Endothelial cell of umbilical vein (primary cell): ENCODE results near the gene RGS17. TPM values are rescaled to one million over a fixed set of nuclear protein-coding genes. Genes with fewer than 3 reads are reported as not detected.

ENCODE experiments used
- BruUV-seq: library from RNA; stranded (reverse); fragments of 400-500 nt; replicated peaks from 2 replicates; lab custom pipeline; 2021; lab: Mats Ljungman, UMichigan
- CTCF ChIA-PET: fragments of 300-600, 350-600 bp; sonication (Branson Sonifier 250); formaldehyde crosslinking; loops from one replicate; lab custom pipeline; 2021; ENCODE audit warnings: antibody characterized with exemption, inconsistent platforms; lab: Charles Lee
- POLR2A ChIA-PET: fragments of 300-600, 350-600 bp; sonication (Branson Sonifier 250); formaldehyde crosslinking; loops from one replicate; lab custom pipeline; 2021; ENCODE audit warnings: antibody characterized with exemption, inconsistent platforms; lab: Charles Lee
- DNase-seq: peaks from one replicate; pipeline ENCODE4 v3.0.0-alpha.2; 2011; ENCODE audit warnings: low read depth, low spot score
- FAIRE-seq: peaks from 2 replicates; lab custom pipeline; 2011; peaks lifted over from hg19 to GRCh38; lab: Jason Lieb, UNC
- H2AFZ ChIP-seq: 2 replicates; pipeline ENCODE4 v1.6.0; 2012; ENCODE audit warnings: low read depth, low read length, control low read depth, inconsistent platforms
- H3K27ac ChIP-seq: 2 replicates; pipeline ENCODE4 v1.5.1; 2011; ENCODE audit warnings: low read depth, mild to moderate bottlenecking, control low read depth, low read length, moderate library complexity; ENCODE audit not compliant: insufficient read depth
- H3K27me3 ChIP-seq, 2 experiments: 2 replicates each; pipeline versions ENCODE4 v1.6.0 to v1.6.1; 2011; ENCODE audit warnings: low read length in 2 of 2, mixed read lengths in 1 of 2; ENCODE audit not compliant: control insufficient read depth in 2 of 2, insufficient read depth in 2 of 2
- H3K36me3 ChIP-seq, 2 experiments: 2 replicates in 1 of 2; 3 replicates in 1 of 2; pipeline ENCODE4 v1.5.1; 2011; ENCODE audit warnings: low read length in 2 of 2, mild to moderate bottlenecking in 1 of 2, moderate library complexity in 1 of 2; ENCODE audit not compliant: control insufficient read depth in 2 of 2, insufficient read depth in 2 of 2; ENCODE audit errors: extremely low read depth in 1 of 2
- H3K4me1 ChIP-seq: 3 replicates; pipeline ENCODE4 v1.5.1; 2011; ENCODE audit warnings: mild to moderate bottlenecking, low read length; ENCODE audit not compliant: control insufficient read depth, insufficient read depth; ENCODE audit errors: extremely low read depth
- H3K4me2 ChIP-seq: 2 replicates; pipeline ENCODE4 v1.6.1; 2011; ENCODE audit warnings: low read length, control low read depth, mixed read lengths; ENCODE audit not compliant: insufficient read depth
- H3K4me3 ChIP-seq, 3 experiments: fragments of 200-600 bp in 1 of 3; sonication (generic), shearing (Covaris generic) in 1 of 3; replicated peaks in 1 of 3; 2 replicates each; pipeline ENCODE4 v1.5.1; 2011 to 2016; ENCODE audit warnings: control low read depth in 3 of 3, low read length in 3 of 3, mild to moderate bottlenecking in 2 of 3, inconsistent platforms in 1 of 3, low read depth in 1 of 3, moderate library complexity in 1 of 3; ENCODE audit not compliant: insufficient read depth in 1 of 3
- H3K79me2 ChIP-seq: 2 replicates; pipeline ENCODE4 v1.6.0; 2012; ENCODE audit warnings: low read length, inconsistent platforms; ENCODE audit not compliant: control insufficient read depth, insufficient read depth
- H3K9ac ChIP-seq: replicated peaks from 2 replicates; pipeline ENCODE3; 2011; ENCODE audit warnings: low read length, control low read depth; ENCODE audit not compliant: insufficient read depth; ENCODE audit errors: extremely low read depth
- H3K9me1 ChIP-seq: replicated peaks from 3 replicates; pipeline ENCODE4 v1.6.0; 2011; ENCODE audit warnings: mild to moderate bottlenecking, low read length; ENCODE audit not compliant: control insufficient read depth, insufficient read depth; ENCODE audit errors: extremely low read depth
- H3K9me3 ChIP-seq: replicated peaks from 2 replicates; pipeline ENCODE4 v1.5.1; 2012; ENCODE audit warnings: low read length, inconsistent platforms; ENCODE audit not compliant: control insufficient read depth, insufficient read depth
- H4K20me1 ChIP-seq: replicated peaks from 2 replicates; pipeline ENCODE3; 2011; ENCODE audit warnings: mild to moderate bottlenecking, low read length; ENCODE audit not compliant: control insufficient read depth, insufficient read depth; ENCODE audit errors: extremely low read depth
- EZH2 ChIP-seq: IDR thresholded peaks from 2 replicates; pipeline ENCODE4 v1.6.1; 2012; ENCODE audit warnings: borderline replicate concordance, low read depth, mild to moderate bottlenecking, moderate library complexity, low read length, inconsistent platforms; ENCODE audit not compliant: severe bottlenecking
- FOS ChIP-seq: IDR thresholded peaks from 2 replicates; pipeline ENCODE4 v1.6.1; 2011; ENCODE audit warnings: mild to moderate bottlenecking, low read length, moderate library complexity, borderline replicate concordance; ENCODE audit not compliant: insufficient read depth
- GATA2 ChIP-seq: IDR thresholded peaks from 2 replicates; pipeline ENCODE4 v1.7.0; 2011; ENCODE audit warnings: low read depth, mild to moderate bottlenecking, moderate library complexity, mixed read lengths, low read length; ENCODE audit not compliant: insufficient read length, insufficient read depth
- JUN ChIP-seq: IDR thresholded peaks from 2 replicates; pipeline ENCODE4 v1.6.1; 2011; ENCODE audit warnings: borderline replicate concordance, low read depth; ENCODE audit not compliant: insufficient read length, insufficient read depth
- MAX ChIP-seq: IDR thresholded peaks from 2 replicates; pipeline ENCODE4 v1.6.1; 2011; ENCODE audit not compliant: insufficient read depth, insufficient read length
- MYC ChIP-seq: IDR thresholded peaks from one replicate; pipeline ENCODE4 v1.6.1; 2011; ENCODE audit warnings: mild to moderate bottlenecking, low read depth, low read length
- POLR2A ChIP-seq: IDR thresholded peaks from 2 replicates; pipeline ENCODE4 v1.6.1; 2012; ENCODE audit warnings: low read depth, mild to moderate bottlenecking, control low read depth, low read length
- POLR2AphosphoS5 ChIP-seq: IDR thresholded peaks from 2 replicates; pipeline ENCODE4 v1.6.1; 2012; ENCODE audit warnings: low read depth, mild to moderate bottlenecking, control low read depth, low read length, moderate library complexity; ENCODE audit not compliant: insufficient read depth
- dilution Hi-C: fragments of 300-500 bp; cut with MboI; formaldehyde crosslinking; loops from one replicate; pipeline ENCODE4 v1.15.0; 2019; ENCODE audit warnings: low sequenced_read_pairs; ENCODE audit not compliant: extremely low pct_ligation_motif_present
- intact Hi-C: fragments of 100-400 bp; cut with micrococcal nuclease; formaldehyde crosslinking; loops from one replicate; pipeline ENCODE4 v1.10.0; 2022
- polyA plus RNA-seq, 4 experiments: library from polyadenylated mRNA; depleted of rRNA in 3 of 4; stranded (reverse) in 3 of 4; unstranded in 1 of 4; fragments of >200 nt; gene quantifications; 2 replicates each; pipeline versions ENCODE4 v1.2.1 to v1.2.3, GENCODE V29; 2011 to 2012; ENCODE audit warnings: missing spikeins in 1 of 4
- total RNA-seq: library from RNA; stranded (reverse); gene quantifications from 2 replicates; pipeline ENCODE4 v1.2.3, GENCODE V29; 2021
- TF ChIP-seq, protein P1 (sequence below), 2 donors: IDR thresholded peaks; 1 replicate in 1 of 2; 2 replicates in 1 of 2; pipeline ENCODE4 v1.5.1; 2011; ENCODE audit warnings: low read length in 2 of 2, mild to moderate bottlenecking in 2 of 2, moderate library complexity in 2 of 2, control low read depth in 1 of 2, inconsistent platforms in 1 of 2, low read depth in 1 of 2; ENCODE audit not compliant: insufficient read depth in 1 of 2; ENCODE audit errors: extremely low read depth in 1 of 2

Gene RGS17
- total and polyA plus RNA-seq, 2 donors (not counting 3 experiments of a cell fraction or from before 2014, with no cell fraction given), result 0.40 to 1.1 TPM

DNA sequence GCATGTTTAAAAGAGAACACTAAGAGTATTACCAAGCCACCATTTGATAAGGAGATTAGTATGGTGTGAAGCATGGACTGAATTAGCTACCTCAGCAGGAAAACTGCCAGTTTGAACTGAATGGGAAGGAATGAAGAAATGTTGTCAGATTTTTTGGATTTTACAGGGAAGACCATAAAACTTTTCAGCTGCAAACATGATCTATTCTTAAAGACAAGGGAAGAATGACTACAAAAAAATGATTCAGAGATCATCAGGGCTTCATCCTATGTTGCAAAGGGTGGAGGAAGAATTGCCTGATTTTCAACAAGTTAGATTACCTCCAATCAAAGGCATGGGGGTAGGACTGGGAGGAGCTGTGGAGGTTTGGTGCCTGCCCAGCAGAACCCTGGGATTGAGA, 79.3 kb downstream of the RGS17 start:
- dilution Hi-C loops (no loop called here), intact Hi-C loops (no loop called here)
- no peaks in the 10 kb centered on the region for H3K36me3 ChIP-seq
- TF ChIP-seq POLR2AphosphoS5 (no peak), GATA2 (no peak), MYC (no peak), FOS (no peak), POLR2A (no peak), JUN (no peak), EZH2 (no peak), MAX (no peak)
- TF ChIP-seq, protein P1, sequence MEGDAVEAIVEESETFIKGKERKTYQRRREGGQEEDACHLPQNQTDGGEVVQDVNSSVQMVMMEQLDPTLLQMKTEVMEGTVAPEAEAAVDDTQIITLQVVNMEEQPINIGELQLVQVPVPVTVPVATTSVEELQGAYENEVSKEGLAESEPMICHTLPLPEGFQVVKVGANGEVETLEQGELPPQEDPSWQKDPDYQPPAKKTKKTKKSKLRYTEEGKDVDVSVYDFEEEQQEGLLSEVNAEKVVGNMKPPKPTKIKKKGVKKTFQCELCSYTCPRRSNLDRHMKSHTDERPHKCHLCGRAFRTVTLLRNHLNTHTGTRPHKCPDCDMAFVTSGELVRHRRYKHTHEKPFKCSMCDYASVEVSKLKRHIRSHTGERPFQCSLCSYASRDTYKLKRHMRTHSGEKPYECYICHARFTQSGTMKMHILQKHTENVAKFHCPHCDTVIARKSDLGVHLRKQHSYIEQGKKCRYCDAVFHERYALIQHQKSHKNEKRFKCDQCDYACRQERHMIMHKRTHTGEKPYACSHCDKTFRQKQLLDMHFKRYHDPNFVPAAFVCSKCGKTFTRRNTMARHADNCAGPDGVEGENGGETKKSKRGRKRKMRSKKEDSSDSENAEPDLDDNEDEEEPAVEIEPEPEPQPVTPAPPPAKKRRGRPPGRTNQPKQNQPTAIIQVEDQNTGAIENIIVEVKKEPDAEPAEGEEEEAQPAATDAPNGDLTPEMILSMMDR (IDR thresholded peaks at IDR 0.05; ENCODE audit: extremely low read depth in 1 of 2, insufficient read depth in 1 of 2, low read depth in 1 of 2, low read length in 2 of 2), result no peak
- DNase-seq (no peak), FAIRE-seq (no peak)
- no peaks in the 10 kb centered on the region for H3K79me2 ChIP-seq
- no peak overlapping the region for H3K9ac ChIP-seq
- ChIA-PET CTCF (interaction anchor here (1.0 to 2.0 kb wide), 2 partner anchors 20 to 56 kb away, joined by 4 to 7 read pairs; no protein-coding TSS in a partner anchor), POLR2A (no interaction called here)
- no peak overlapping the region for H3K4me3 ChIP-seq
- no peak overlapping the region for H3K27ac ChIP-seq
- no peaks in the 10 kb centered on the region for H3K27me3 ChIP-seq
- no peaks in the 10 kb centered on the region for H3K9me3 ChIP-seq
- no peaks in the 10 kb centered on the region for H3K9me1 ChIP-seq
- no peak overlapping the region for H2AFZ ChIP-seq
- H4K20me1 ChIP-seq, result no peaks in the 10 kb centered on the region
- H3K4me2 ChIP-seq, result no peak overlapping the region
- no TSS peak for BruUV-seq
- no peaks in the 10 kb centered on the region for H3K4me1 ChIP-seq
